Pancreas (tissue), 10 donors: ENCODE results near the gene HNRNPH1. TPM values are rescaled to one million over a fixed set of nuclear protein-coding genes. Genes with fewer than 3 reads are reported as not detected.

Experiments
- ATAC-seq, 4 donors: fragments of 200-7000 bp; cut with Tn5 transposase; one replicate each; pipeline versions ENCODE4 v1.8.0 to v1.9.1; 2020; ENCODE audit warnings: mild to moderate bottlenecking in 4 of 4, moderate library complexity in 4 of 4
- DNase-seq, 6 donors: peaks; one replicate each; pipeline ENCODE4 v3.0.0-alpha.2; 2020
- FAIRE-seq: peaks from 2 replicates; lab custom pipeline; 2012; peaks lifted over from hg19 to GRCh38; lab: Jason Lieb, UNC
- H3K27ac ChIP-seq, 4 donors: fragments of 200-600 bp; sonication (generic); 1 replicate in 3 of 4; 2 replicates in 1 of 4; pipeline versions ENCODE4 v1.5.0 to v1.8.0; 2020
- H3K27me3 ChIP-seq, 4 donors: fragments of 200-600 bp; one replicate each; pipeline ENCODE4 v1.8.0; 2021
- H3K36me3 ChIP-seq, 3 donors: fragments of 200-600 bp; sonication (generic) in 1 of 3; one replicate each; pipeline versions ENCODE4 v1.5.0 to v1.8.0; 2020 to 2021
- H3K4me1 ChIP-seq, 3 donors: fragments of 200-600 bp; one replicate each; pipeline ENCODE4 v1.8.0; 2021
- H3K4me3 ChIP-seq, 4 donors: fragments of 200-600 bp; sonication (generic) in 2 of 4; one replicate each; pipeline versions ENCODE4 v1.5.0 to v1.8.0; 2020 to 2021
- H3K9me3 ChIP-seq, 4 donors: fragments of 200-600 bp; one replicate each; pipeline ENCODE4 v1.8.0; 2021
- CTCF ChIP-seq, 4 donors: fragments of 200-600 bp; sonication (generic) in 3 of 4; IDR thresholded peaks; one replicate each; pipeline versions ENCODE4 v1.5.0 to v1.8.0; 2021; ENCODE audit warnings: antibody characterized with exemption in 4 of 4
- WGBS, 2 donors: extraction: QIAGEN DNeasy Blood & Tissue Kit; methylation state at CpG; one replicate each; pipeline ENCODE4 v1.1.7; 2013; 5-methylcytosine and 5-hydroxymethylcytosine counted together
- intact Hi-C, 3 donors: fragments of 100-400 bp; cut with DNase I; formaldehyde crosslinking; loops; one replicate each; pipeline versions ENCODE4 v1.11.1 to v1.14.2; 2022
- polyA plus RNA-seq, 2 donors: library from polyadenylated mRNA; stranded (reverse); fragments of 200-250 nt; gene quantifications; one replicate each; pipeline ENCODE4 v1.2.3, GENCODE V29; 2013
- total RNA-seq, 6 donors: library from RNA; stranded (reverse); fragmentation: NEBNext Ultra II Directional in 4 of 6; extraction: Animal tissue kit (Norgen Biotek cat#: 25700) in 4 of 6; gene quantifications; one replicate each; pipeline versions ENCODE4 v1.2.1 to v1.2.4, GENCODE V29; 2021 to 2023
- donor health status: healthy with polysubstance abuse.
- donor health status: DM: no; HTN: no; CAD: no; lungs with moderate emphysema.
- donor health status: DM: no; HTN: no; CAD: no.
- donor health status: control.
- donor health status: control.
- donor health status: Bipolar disorder and iron deficiency.
- donor health status: DM: yes; HTN: yes; CAD: no.
- donor health status: DM: no; HTN: no; CAD: no.
- donor health status: DM: no; HTN: no; CAD: no.
- donor health status: DM: yes; HTN: yes; CAD: no.

Gene HNRNPH1
- total and polyA plus RNA-seq, 8 donors: 210 to 395 (median 300) TPM

GRCh38 chr5:179624841-179625271, 1.4 kb upstream of the HNRNPH1 start:
- FAIRE-seq (no peak), DNase-seq (peak in 2 of 6 donors; percentile 26 to 36), ATAC-seq (no peak)
- whole genome bisulfite sequencing, 2 donors: 64 to 70% methylated on average over 9 of the region's 9 CpGs
- TF ChIP-seq CTCF (IDR thresholded peaks at IDR 0.05): no peak
- H3K27me3 ChIP-seq: no peaks in the 10 kb centered on the region
- H3K4me1 ChIP-seq: peaks cover 15 to 22% (median 20%) of the 10 kb centered on the region in 3 donors
- peak overlapping the region in 2 of 4 donors; percentile 99 to 100 for H3K27ac ChIP-seq
- H3K9me3 ChIP-seq: no peaks in the 10 kb centered on the region
- peaks cover 0 to 25% (median 4%) of the 10 kb centered on the region in 3 donors for H3K36me3 ChIP-seq
- H3K4me3 ChIP-seq: no peak overlapping the region
- intact Hi-C loops: no loop called here

- H3K36me3 ChIP-seq: peaks cover 0 to 30% (median 6%) of the 10 kb centered on the region in 3 donors
- TF ChIP-seq CTCF (IDR thresholded peaks at IDR 0.05): no peak
- FAIRE-seq: no peak
- peaks cover 21 to 27% (median 22%) of the 10 kb centered on the region in 3 donors for H3K4me1 ChIP-seq
- peak overlapping the region; percentile 39 to 100 (median 71) for H3K4me3 ChIP-seq
- DNase-seq: peak in 4 of 6 donors; percentile 37 to 81 (median 64)
- H3K27me3 ChIP-seq: no peaks in the 10 kb centered on the region
- ATAC-seq: peak in 2 of 4 donors; percentile 7 to 18
- peak overlapping the region; percentile 99 to 100 (median 100) for H3K27ac ChIP-seq
- intact Hi-C loops: no loop called here
- H3K9me3 ChIP-seq: no peaks in the 10 kb centered on the region
- WGBS, 2 donors: 12% methylated on average over 68 of the region's 68 CpGs
Measured at GRCh38 chr5:179623906-179624741, 653 bp upstream of the HNRNPH1 start.

GRCh38 chr5:179621551-179622214, 1.8 kb downstream of the HNRNPH1 start:
- H3K9me3 ChIP-seq: no peaks in the 10 kb centered on the region
- no peak for TF ChIP-seq CTCF (IDR thresholded peaks at IDR 0.05)
- no peaks in the 10 kb centered on the region for H3K27me3 ChIP-seq
- FAIRE-seq (no peak), DNase-seq (peak in 1 of 6 donors; percentile 40), ATAC-seq (no peak)
- H3K4me1 ChIP-seq: peaks cover 29 to 48% (median 38%) of the 10 kb centered on the region in 3 donors
- WGBS, 2 donors: 1 to 2% methylated on average over 11 of the region's 11 CpGs
- peak overlapping the region in 2 of 4 donors; percentile 83 to 89 for H3K27ac ChIP-seq
- H3K36me3 ChIP-seq: peaks cover 6 to 45% (median 7%) of the 10 kb centered on the region in 3 donors
- H3K4me3 ChIP-seq: peak overlapping the region; percentile 36 to 100 (median 76)
- intact Hi-C loops: no loop called here

GRCh38 chr5:179620703-179621350, 2.6 kb downstream of the HNRNPH1 start:
- H3K36me3 ChIP-seq: peaks cover 10 to 54% (median 16%) of the 10 kb centered on the region in 3 donors

More at GRCh38 chr5:179620703-179621350, 2.6 kb downstream of the HNRNPH1 start:
- no peak for DNase-seq
- WGBS, 2 donors: 3 to 6% methylated on average over 5 of the region's 5 CpGs
- intact Hi-C loops: no loop called here
- H3K4me1 ChIP-seq: peaks cover 32 to 56% (median 42%) of the 10 kb centered on the region in 3 donors
- no peaks in the 10 kb centered on the region for H3K27me3 ChIP-seq
- no peak for TF ChIP-seq CTCF (IDR thresholded peaks at IDR 0.05)
- peak overlapping the region in 1 of 4 donors; percentile 89 for H3K27ac ChIP-seq
- no peak for FAIRE-seq
- ATAC-seq: no peak
- no peaks in the 10 kb centered on the region for H3K9me3 ChIP-seq
- H3K4me3 ChIP-seq: peak overlapping the region in 3 of 4 donors; percentile 64 to 100 (median 88)
